ENCODE results near the gene UBE2QL1.

Gene UBE2QL1

GRCh38 chr5:6430418-6431028 is 18.1 kb upstream of the UBE2QL1 start:
- no peak for DNase-seq

- DNase-seq, result no peak
Observed at GRCh38 chr5:6431214-6432195, 17.2 kb upstream of the UBE2QL1 start.

GRCh38 chr5:6432206-6432605 is 16.5 kb upstream of the UBE2QL1 start:
- DNase-seq, result no peak

GRCh38 chr5:6434731-6435130 is 13.9 kb upstream of the UBE2QL1 start:
- DNase-seq, result no peak

GRCh38 chr5:6435356-6435755 is 13.3 kb upstream of the UBE2QL1 start:
- peak in 1 of 2 experiments; percentile 0 for DNase-seq

GRCh38 chr5:6436715-6437331 is 11.8 kb upstream of the UBE2QL1 start:
- no peak for DNase-seq

- no peak for DNase-seq
Observed at GRCh38 chr5:6439588-6440550, 8.8 kb upstream of the UBE2QL1 start.

- no peak for DNase-seq
Observed at GRCh38 chr5:6442333-6442732, 6.3 kb upstream of the UBE2QL1 start.

GRCh38 chr5:6443326-6443725 is 5.3 kb upstream of the UBE2QL1 start:
- no peak for DNase-seq

GRCh38 chr5:6446042-6446441 is 2.6 kb upstream of the UBE2QL1 start:
- DNase-seq, result no peak

- no peak for DNase-seq
Observed at GRCh38 chr5:6446626-6447309, 1.9 kb upstream of the UBE2QL1 start.

- no peak for DNase-seq
Observed at GRCh38 chr5:6447384-6448140, 1.1 kb upstream of the UBE2QL1 start.

- no peak for DNase-seq
Observed at GRCh38 chr5:6448141-6448491, 543 bp upstream of the UBE2QL1 start.

- DNase-seq, result no peak
Observed at GRCh38 chr5:6449465-6450158, 953 bp downstream of the UBE2QL1 start.

GRCh38 chr5:6450319-6450833 is 1.7 kb downstream of the UBE2QL1 start:
- DNase-seq, result no peak

- DNase-seq, result no peak
Observed at GRCh38 chr5:6452622-6453504, 4.2 kb downstream of the UBE2QL1 start.

GRCh38 chr5:6453937-6454560 is 5.4 kb downstream of the UBE2QL1 start:
- no peak for DNase-seq

GRCh38 chr5:6454628-6455053 is 6.0 kb downstream of the UBE2QL1 start:
- DNase-seq, result no peak

Data from AML-193 (cell line).